Measurements from ENCODE around the gene ADAMTS13.

- no peak for TF ChIP-seq KHSRP (IDR thresholded peaks at IDR 0.05)
- no peak for TF ChIP-seq EZH2 (IDR thresholded peaks at IDR 0.05; ENCODE audit: borderline replicate concordance, low read depth, low read length)
Measured at GRCh38 chr9:133425049-133425632, 3.0 kb downstream of the ADAMTS13 start.
